NCI-H2081 (cell line): ENCODE measurements around the gene FKBP2.

Experiments
- DNase-seq, 2 experiments: peaks; one replicate each; lab custom pipeline; 2025; lab: John Stamatoyannopoulos, UW

FKBP2 gene

GRCh38 chr11:64219755-64220154 is 21.1 kb upstream of the FKBP2 start:
- DNase-seq, result no peak

GRCh38 chr11:64220271-64220670 is 20.6 kb upstream of the FKBP2 start:
- DNase-seq, result no peak

GRCh38 chr11:64220798-64221197 is 20.1 kb upstream of the FKBP2 start:
- DNase-seq, result no peak

- DNase-seq, result no peak
These were observed 18.3 kb upstream of the FKBP2 start for GRCh38 chr11:64222651-64223000.

GRCh38 chr11:64223001-64223651 is 17.8 kb upstream of the FKBP2 start:
- DNase-seq, result no peak

GRCh38 chr11:64224151-64224890 is 16.6 kb upstream of the FKBP2 start:
- DNase-seq, result no peak

GRCh38 chr11:64224891-64225607 is 15.8 kb upstream of the FKBP2 start:
- no peak for DNase-seq

- peak; percentile 88 to 89 for DNase-seq
These were observed 15.0 kb upstream of the FKBP2 start, which contains the start of the genes NUDT22 and TRPT1 for GRCh38 chr11:64225608-64226506. Gene NUDT22, plus strand, starts transcription at chr11:64226274. Its CDS starts 379 bp downstream, at chr11:64226653. Gene TRPT1, minus strand, starts transcription at chr11:64226186. Its CDS starts 326 bp downstream, at chr11:64225860.

GRCh38 chr11:64226507-64227051 is 14.3 kb upstream of the FKBP2 start:
- peak; percentile 39 to 78 for DNase-seq

GRCh38 chr11:64227405-64227956 is 13.4 kb upstream of the FKBP2 start:
- DNase-seq, result no peak

- DNase-seq, result no peak
These were observed 11.7 kb upstream of the FKBP2 start for GRCh38 chr11:64229090-64229743.

GRCh38 chr11:64229744-64230170 is 11.1 kb upstream of the FKBP2 start:
- DNase-seq, result no peak

- peak; percentile 95 for DNase-seq
These were observed 10.5 kb upstream of the FKBP2 start, which contains the start of gene DNAJC4 for GRCh38 chr11:64230171-64230984. Gene DNAJC4, plus strand, starts transcription at chr11:64230548. Its CDS starts 307 bp downstream, at chr11:64230855.

GRCh38 chr11:64230985-64231365 is 9.9 kb upstream of the FKBP2 start:
- no peak for DNase-seq

GRCh38 chr11:64231546-64231945 is 9.3 kb upstream of the FKBP2 start:
- DNase-seq, result no peak

- no peak for DNase-seq
These were observed 8.5 kb upstream of the FKBP2 start for GRCh38 chr11:64232182-64232966.

GRCh38 chr11:64232967-64233315 is 8.0 kb upstream of the FKBP2 start:
- no peak for DNase-seq

GRCh38 chr11:64233913-64234586 is 6.8 kb upstream of the FKBP2 start, which contains the start of gene VEGFB:
Gene VEGFB, plus strand, starts transcription at chr11:64234584. Its CDS starts 250 bp downstream, at chr11:64234834.
- peak in 1 of 2 experiments; percentile 54 for DNase-seq
